Measurements from ENCODE around the gene PDXK.

DNA sequence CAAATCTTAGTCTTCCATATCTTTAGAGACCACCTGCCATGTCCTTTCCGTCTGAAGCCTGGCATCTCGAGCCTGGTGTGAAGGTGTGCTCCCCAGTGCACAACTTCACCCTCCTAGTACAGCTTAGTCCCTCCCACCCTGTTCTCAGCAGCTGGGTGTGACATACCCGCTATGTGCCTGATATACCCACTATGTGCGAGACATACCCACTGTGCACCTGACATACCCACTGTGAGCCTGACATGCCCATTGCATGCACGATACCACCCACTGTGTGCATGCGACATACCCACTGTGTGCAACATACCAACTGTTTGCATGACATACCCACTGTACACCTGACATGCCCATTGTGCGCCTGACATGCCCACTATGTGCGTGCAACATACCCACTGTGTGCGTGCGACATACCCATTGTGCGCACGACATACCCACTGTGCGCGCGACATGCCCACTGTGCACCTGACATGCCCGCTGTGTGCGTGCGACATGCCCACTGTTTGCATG, 67.4 kb downstream of the PDXK start:
- TF ChIP-seq, protein P1, sequence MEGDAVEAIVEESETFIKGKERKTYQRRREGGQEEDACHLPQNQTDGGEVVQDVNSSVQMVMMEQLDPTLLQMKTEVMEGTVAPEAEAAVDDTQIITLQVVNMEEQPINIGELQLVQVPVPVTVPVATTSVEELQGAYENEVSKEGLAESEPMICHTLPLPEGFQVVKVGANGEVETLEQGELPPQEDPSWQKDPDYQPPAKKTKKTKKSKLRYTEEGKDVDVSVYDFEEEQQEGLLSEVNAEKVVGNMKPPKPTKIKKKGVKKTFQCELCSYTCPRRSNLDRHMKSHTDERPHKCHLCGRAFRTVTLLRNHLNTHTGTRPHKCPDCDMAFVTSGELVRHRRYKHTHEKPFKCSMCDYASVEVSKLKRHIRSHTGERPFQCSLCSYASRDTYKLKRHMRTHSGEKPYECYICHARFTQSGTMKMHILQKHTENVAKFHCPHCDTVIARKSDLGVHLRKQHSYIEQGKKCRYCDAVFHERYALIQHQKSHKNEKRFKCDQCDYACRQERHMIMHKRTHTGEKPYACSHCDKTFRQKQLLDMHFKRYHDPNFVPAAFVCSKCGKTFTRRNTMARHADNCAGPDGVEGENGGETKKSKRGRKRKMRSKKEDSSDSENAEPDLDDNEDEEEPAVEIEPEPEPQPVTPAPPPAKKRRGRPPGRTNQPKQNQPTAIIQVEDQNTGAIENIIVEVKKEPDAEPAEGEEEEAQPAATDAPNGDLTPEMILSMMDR (IDR thresholded peaks at IDR 0.05) = no peak
- TF ChIP-seq POLR2A (IDR thresholded peaks at IDR 0.05) = no peak

All from body of pancreas (tissue), 4 donors.